T-helper 17 cell (primary cell): ENCODE results near the gene PDK3. TPM values are rescaled to one million over a fixed set of nuclear protein-coding genes. Genes with fewer than 3 reads are reported as not detected.

ENCODE experiments used
- ATAC-seq: fragments of 150-1000 bp; cut with Tn5 transposase; 2 replicates; pipeline ENCODE4 v1.10.0; 2021; ENCODE audit warnings: mild to moderate bottlenecking, moderate library complexity
- DNase-seq, 3 donors: peaks; one replicate each; pipeline versions ENCODE4 v3.0.0 to v3.0.0-alpha.2; 2020 to 2021
- H3K9me3 ChIP-seq: one replicate; pipeline ENCODE4 v1.7.0; 2013; ENCODE audit warnings: low read length, mild to moderate bottlenecking; ENCODE audit not compliant: control insufficient read depth, poor library complexity, severe bottlenecking
- H3K27ac Mint-ChIP-seq: one replicate; pipeline ENCODE4 v1.8.0; 2022; ENCODE audit warnings: mild to moderate bottlenecking, moderate library complexity, mixed read lengths
- H3K27me3 Mint-ChIP-seq: one replicate; pipeline ENCODE4 v1.8.0; 2022; ENCODE audit warnings: mixed read lengths
- H3K36me3 Mint-ChIP-seq: one replicate; pipeline ENCODE4 v1.8.0; 2022; ENCODE audit warnings: low read depth, mixed read lengths
- H3K4me1 Mint-ChIP-seq: one replicate; pipeline ENCODE4 v1.8.0; 2022; ENCODE audit warnings: mild to moderate bottlenecking, mixed read lengths
- H3K4me3 Mint-ChIP-seq: one replicate; pipeline ENCODE4 v1.8.0; 2022; ENCODE audit warnings: mild to moderate bottlenecking, moderate library complexity, mixed read lengths
- total RNA-seq, 4 donors: library from RNA in 2 of 4; stranded (reverse) in 2 of 4; gene quantifications; one replicate each; pipeline ENCODE4 v1.2.3 and lab custom pipeline; 2022 to 2026

The PDK3 gene
- total RNA-seq, 2 donors from 2014 or later, result 20.3 to 21.2 TPM

GRCh38 chrX:24487571-24487970 lies 22.5 kb downstream of the PDK3 start:
- H3K27me3 Mint-ChIP-seq, result no peaks in the 10 kb centered on the region
- H3K27ac Mint-ChIP-seq, result no peak overlapping the region
- ATAC-seq, result no peak
- no peak for DNase-seq
- H3K4me3 Mint-ChIP-seq, result no peak overlapping the region
- no peaks in the 10 kb centered on the region for H3K36me3 Mint-ChIP-seq
- H3K4me1 Mint-ChIP-seq, result peaks cover 4% of the 10 kb centered on the region
- H3K9me3 ChIP-seq, result no peaks in the 10 kb centered on the region

- Mint-ChIP-seq H3K27ac (no peak overlapping the region), H3K4me3 (no peak overlapping the region), H3K27me3 (no peaks in the 10 kb centered on the region), H3K36me3 (no peaks in the 10 kb centered on the region), H3K4me1 (peaks cover 13% of the 10 kb centered on the region)
- DNase-seq, result no peak
- H3K9me3 ChIP-seq, result no peaks in the 10 kb centered on the region
- no peak for ATAC-seq
Observed at GRCh38 chrX:24491741-24492140, 26.7 kb downstream of the PDK3 start.

GRCh38 chrX:24493740-24494581 lies 28.9 kb downstream of the PDK3 start:
- ATAC-seq, result peak; percentile 67
- peak overlapping the region; percentile 2 for H3K4me3 Mint-ChIP-seq
- H3K9me3 ChIP-seq, result no peaks in the 10 kb centered on the region
- peak overlapping the region; percentile 72 for H3K27ac Mint-ChIP-seq
- peaks cover 20% of the 10 kb centered on the region for H3K4me1 Mint-ChIP-seq
- DNase-seq, result no peak
- no peaks in the 10 kb centered on the region for H3K36me3 Mint-ChIP-seq
- H3K27me3 Mint-ChIP-seq, result no peaks in the 10 kb centered on the region

DNA sequence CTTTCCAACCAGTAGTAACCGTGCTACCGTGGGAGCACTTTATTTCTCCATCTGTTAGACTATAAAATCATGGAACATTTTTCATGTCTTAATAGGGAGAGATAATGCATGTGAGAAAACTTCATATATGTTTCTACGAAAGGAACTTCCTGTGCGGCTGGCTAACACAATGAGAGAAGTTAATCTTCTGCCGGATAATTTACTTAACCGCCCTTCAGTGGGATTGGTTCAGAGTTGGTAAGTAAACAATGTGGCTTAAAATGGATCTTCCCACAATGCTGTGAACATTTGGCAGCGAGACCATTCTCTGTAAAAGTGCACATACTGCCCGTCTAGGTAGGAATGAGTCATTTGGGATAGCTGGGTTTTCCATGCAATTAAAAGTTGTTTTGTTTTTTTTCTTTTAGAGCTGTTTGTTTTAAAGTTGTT lies 29.6 kb downstream of the PDK3 start:
- no peaks in the 10 kb centered on the region for H3K9me3 ChIP-seq
- Mint-ChIP-seq H3K4me3 (no peak overlapping the region), H3K27ac (no peak overlapping the region), H3K27me3 (no peaks in the 10 kb centered on the region), H3K36me3 (no peaks in the 10 kb centered on the region), H3K4me1 (peaks cover 20% of the 10 kb centered on the region)
- no peak for DNase-seq
- peak; percentile 32 for ATAC-seq

GRCh38 chrX:24495700-24496099 lies 30.6 kb downstream of the PDK3 start:
- Mint-ChIP-seq H3K27me3 (no peaks in the 10 kb centered on the region), H3K4me3 (no peak overlapping the region), H3K27ac (peak overlapping the region; percentile 49), H3K36me3 (no peaks in the 10 kb centered on the region), H3K4me1 (peaks cover 20% of the 10 kb centered on the region)
- no peaks in the 10 kb centered on the region for H3K9me3 ChIP-seq
- no peak for DNase-seq
- no peak for ATAC-seq

GRCh38 chrX:24498181-24498580 lies 33.1 kb downstream of the PDK3 start:
- H3K36me3 Mint-ChIP-seq, result no peaks in the 10 kb centered on the region

GRCh38 chrX:24498975-24499374 lies 33.9 kb downstream of the PDK3 start:
- Mint-ChIP-seq H3K4me3 (no peak overlapping the region), H3K27ac (peak overlapping the region; percentile 81)

More at GRCh38 chrX:24498181-24498580, 33.1 kb downstream of the PDK3 start:
- Mint-ChIP-seq H3K4me1 (peaks cover 16% of the 10 kb centered on the region), H3K27ac (peak overlapping the region; percentile 81), H3K27me3 (no peaks in the 10 kb centered on the region), H3K4me3 (peak overlapping the region; percentile 63)
- DNase-seq (peak in 2 of 3 donors; percentile 8), ATAC-seq (peak; percentile 74)
- no peaks in the 10 kb centered on the region for H3K9me3 ChIP-seq

GRCh38 chrX:24506082-24506481 lies 41.0 kb downstream of the PDK3 start:
- H3K36me3 Mint-ChIP-seq, result peaks cover 5% of the 10 kb centered on the region
- no peak overlapping the region for H3K27ac Mint-ChIP-seq
- ATAC-seq, result no peak
- H3K9me3 ChIP-seq, result no peaks in the 10 kb centered on the region
- H3K4me1 Mint-ChIP-seq, result peaks cover 2% of the 10 kb centered on the region
- peak overlapping the region; percentile 36 for H3K4me3 Mint-ChIP-seq
- DNase-seq, result no peak
- no peaks in the 10 kb centered on the region for H3K27me3 Mint-ChIP-seq

More at GRCh38 chrX:24498975-24499374, 33.9 kb downstream of the PDK3 start:
- peak; percentile 87 for ATAC-seq
- H3K9me3 ChIP-seq, result no peaks in the 10 kb centered on the region
- H3K36me3 Mint-ChIP-seq, result no peaks in the 10 kb centered on the region
- no peaks in the 10 kb centered on the region for H3K27me3 Mint-ChIP-seq
- H3K4me1 Mint-ChIP-seq, result peaks cover 10% of the 10 kb centered on the region
- DNase-seq, result no peak

GRCh38 chrX:24508375-24508774 lies 43.3 kb downstream of the PDK3 start:
- Mint-ChIP-seq H3K36me3 (peaks cover 5% of the 10 kb centered on the region), H3K4me3 (no peak overlapping the region), H3K27ac (no peak overlapping the region), H3K27me3 (no peaks in the 10 kb centered on the region), H3K4me1 (peaks cover 7% of the 10 kb centered on the region)
- DNase-seq (no peak), ATAC-seq (no peak)
- no peaks in the 10 kb centered on the region for H3K9me3 ChIP-seq

DNA sequence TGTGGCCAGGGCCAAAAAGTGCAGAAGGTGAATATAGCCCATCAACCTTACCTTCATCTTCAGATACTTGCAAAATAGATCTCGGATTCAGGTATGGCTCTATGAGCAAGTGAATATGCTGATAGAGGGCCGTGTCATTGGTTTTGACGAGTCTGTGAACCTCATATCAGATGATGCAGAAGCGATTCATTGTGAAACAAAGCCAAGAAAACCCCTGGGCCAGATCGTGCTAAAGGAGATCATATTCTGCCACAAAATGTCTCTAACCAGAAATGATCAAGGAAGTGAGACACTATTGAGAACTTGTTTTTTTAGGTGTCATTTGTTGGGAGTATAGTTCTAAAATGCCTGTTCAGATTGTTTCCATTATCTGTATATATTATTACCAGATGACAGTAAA lies 48.3 kb downstream of the PDK3 start:
- Mint-ChIP-seq H3K4me1 (peaks cover 5% of the 10 kb centered on the region), H3K27ac (peak overlapping the region; percentile 57), H3K4me3 (no peak overlapping the region), H3K36me3 (peaks cover 6% of the 10 kb centered on the region), H3K27me3 (no peaks in the 10 kb centered on the region)
- no peak for DNase-seq
- H3K9me3 ChIP-seq, result no peaks in the 10 kb centered on the region
- ATAC-seq, result no peak

DNA sequence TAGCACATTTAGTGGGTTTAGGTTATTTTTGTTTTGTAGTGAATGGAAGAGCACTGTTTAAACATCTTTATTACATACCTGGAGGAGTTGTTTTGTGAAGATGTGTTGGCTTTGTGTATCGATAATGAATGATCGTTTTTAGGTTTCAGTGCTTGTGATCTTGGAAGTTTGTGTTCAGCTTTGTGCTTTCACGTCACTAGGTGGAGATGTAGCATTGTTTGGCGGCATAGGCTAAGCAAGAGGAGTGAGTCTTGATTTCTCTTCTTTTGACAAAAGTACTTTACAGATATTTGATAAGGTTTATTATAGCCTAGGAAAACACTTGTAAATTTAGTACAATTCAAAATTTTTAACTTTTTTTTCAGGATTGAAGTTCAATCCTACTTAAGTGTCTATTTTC lies 50.4 kb downstream of the PDK3 start:
- no peaks in the 10 kb centered on the region for H3K27me3 Mint-ChIP-seq
- H3K4me3 Mint-ChIP-seq, result no peak overlapping the region
- no peak for DNase-seq
- ATAC-seq, result no peak
- H3K27ac Mint-ChIP-seq, result peak overlapping the region; percentile 53
- peaks cover 5% of the 10 kb centered on the region for H3K4me1 Mint-ChIP-seq
- H3K9me3 ChIP-seq, result no peaks in the 10 kb centered on the region
- peaks cover 3% of the 10 kb centered on the region for H3K36me3 Mint-ChIP-seq

- Mint-ChIP-seq H3K36me3 (peaks cover under 1% of the 10 kb centered on the region), H3K4me1 (no peaks in the 10 kb centered on the region), H3K27me3 (no peaks in the 10 kb centered on the region), H3K27ac (no peak overlapping the region), H3K4me3 (no peak overlapping the region)
- DNase-seq (no peak), ATAC-seq (no peak)
- no peaks in the 10 kb centered on the region for H3K9me3 ChIP-seq
Observed at GRCh38 chrX:24520472-24520871, 55.4 kb downstream of the PDK3 start.

DNA sequence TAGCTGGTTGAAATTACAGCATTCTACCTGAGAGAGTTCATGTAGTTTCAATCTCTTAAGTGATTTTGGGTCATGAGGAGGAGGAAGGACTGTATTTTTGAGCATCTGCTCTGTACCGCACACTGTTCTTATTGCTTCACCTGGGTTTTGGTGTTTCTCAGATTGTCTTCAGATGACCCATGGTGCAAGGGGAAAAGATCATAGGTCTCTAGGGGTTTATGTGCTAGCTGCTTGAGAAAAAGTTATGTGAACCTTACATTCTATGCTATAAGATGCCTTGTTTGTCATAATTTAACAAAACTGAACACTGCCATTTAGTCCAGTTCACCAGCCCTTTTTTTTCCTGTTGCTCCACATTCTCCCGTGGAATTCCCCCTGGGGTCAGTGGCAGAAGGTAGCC lies 60.4 kb downstream of the PDK3 start:
- ATAC-seq, result no peak

DNA sequence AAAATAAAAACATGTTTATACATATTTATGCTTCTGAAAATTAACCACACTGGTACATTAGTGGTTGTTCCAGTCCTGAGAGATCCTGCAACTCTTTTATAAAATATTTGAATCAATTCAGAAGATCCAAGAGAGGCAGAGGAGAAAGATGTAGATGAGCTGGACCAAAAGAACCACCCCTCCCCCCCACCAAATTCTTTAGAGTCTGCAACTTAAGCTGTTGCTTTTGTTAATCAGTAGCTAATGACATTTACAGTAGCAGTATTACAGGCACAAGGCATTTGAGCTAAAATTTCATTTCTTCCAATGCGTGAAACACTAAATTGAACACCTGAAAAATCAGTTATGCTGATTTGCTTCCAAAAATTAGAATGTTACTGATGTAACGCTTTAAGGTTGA lies 61.5 kb downstream of the PDK3 start:
- no peaks in the 10 kb centered on the region for H3K9me3 ChIP-seq
- no peak for DNase-seq
- no peak overlapping the region for H3K27ac Mint-ChIP-seq
- no peaks in the 10 kb centered on the region for H3K27me3 Mint-ChIP-seq
- H3K4me3 Mint-ChIP-seq, result no peak overlapping the region
- H3K4me1 Mint-ChIP-seq, result no peaks in the 10 kb centered on the region
- H3K36me3 Mint-ChIP-seq, result no peaks in the 10 kb centered on the region
- no peak for ATAC-seq

More for the DNA sequence above, 60.4 kb downstream of the PDK3 start:
- H3K36me3 Mint-ChIP-seq, result no peaks in the 10 kb centered on the region
- H3K4me3 Mint-ChIP-seq, result no peak overlapping the region
- H3K4me1 Mint-ChIP-seq, result no peaks in the 10 kb centered on the region
- no peaks in the 10 kb centered on the region for H3K9me3 ChIP-seq
- DNase-seq, result no peak
- H3K27me3 Mint-ChIP-seq, result no peaks in the 10 kb centered on the region
- no peak overlapping the region for H3K27ac Mint-ChIP-seq
